Measurements from ENCODE around the gene C22orf39. TPM values are rescaled to one million over a fixed set of nuclear protein-coding genes. Genes with fewer than 3 reads are reported as not detected.

C22orf39 gene
- total and polyA plus RNA-seq, 4 donors: 11.3 to 22.4 (median 13.5) TPM

GRCh38 chr22:19466126-19466716, 18.7 kb upstream of the C22orf39 start:
- Histone ChIP-seq H3K27ac (ENCODE audit: low read depth in 1 of 2, low read length in 2 of 2) (no peak overlapping the region), H3K9me3 (ENCODE audit: control insufficient read depth in 4 of 4, low read length in 3 of 4) (no peaks in the 10 kb centered on the region), H3K4me1 (ENCODE audit: control insufficient read depth in 4 of 4, insufficient read depth in 4 of 4, low read length in 3 of 4) (no peaks in the 10 kb centered on the region), H3K9ac (ENCODE audit: low read depth in 1 of 2, low read length in 2 of 2) (no peak overlapping the region), H3K4me3 (ENCODE audit: low read depth in 1 of 3, low read length in 3 of 3) (no peak overlapping the region), H3K36me3 (ENCODE audit: control insufficient read depth in 4 of 4, insufficient read depth in 3 of 4, low read depth in 1 of 4, low read length in 3 of 4) (peaks cover 34 to 81% (median 70%) of the 10 kb centered on the region in 4 donors), H3K27me3 (ENCODE audit: control insufficient read depth in 4 of 4, insufficient read depth in 4 of 4, low read length in 3 of 4) (no peaks in the 10 kb centered on the region)
- TF ChIP-seq JUND (IDR thresholded peaks at IDR 0.05): no peak
- no peak for TF ChIP-seq FOXA1 (IDR thresholded peaks at IDR 0.05)
- no peak for TF ChIP-seq RAD21 (IDR thresholded peaks at IDR 0.05)
- WGBS: 95% methylated on average over 14 of the region's 14 CpGs
- DNase-seq (ENCODE audit: low spot score): no peak

GRCh38 chr22:19464975-19465374, 17.5 kb upstream of the C22orf39 start:
- no peak for TF ChIP-seq ZBTB33 (IDR thresholded peaks at IDR 0.05)
- no peak for TF ChIP-seq TAF1 (conservative IDR thresholded peaks at IDR 0.05)
- no peak for TF ChIP-seq HNF4G (IDR thresholded peaks at IDR 0.05)
- no peak for TF ChIP-seq FOXA1 (IDR thresholded peaks at IDR 0.05)
- no peak for TF ChIP-seq JUND (IDR thresholded peaks at IDR 0.05)
- TF ChIP-seq RAD21 (IDR thresholded peaks at IDR 0.05): no peak
- no peak for TF ChIP-seq RXRA (IDR thresholded peaks at IDR 0.05)
- TF ChIP-seq HNF4A (conservative IDR thresholded peaks at IDR 0.05): no peak
- Histone ChIP-seq H3K9me3 (ENCODE audit: control insufficient read depth in 4 of 4, low read length in 3 of 4) (no peaks in the 10 kb centered on the region), H3K27me3 (ENCODE audit: control insufficient read depth in 4 of 4, insufficient read depth in 4 of 4, low read length in 3 of 4) (no peaks in the 10 kb centered on the region), H3K9ac (ENCODE audit: low read depth in 1 of 2, low read length in 2 of 2) (no peak overlapping the region), H3K27ac (ENCODE audit: low read depth in 1 of 2, low read length in 2 of 2) (no peak overlapping the region), H3K36me3 (ENCODE audit: control insufficient read depth in 4 of 4, insufficient read depth in 3 of 4, low read depth in 1 of 4, low read length in 3 of 4) (peaks cover 30 to 73% (median 63%) of the 10 kb centered on the region in 4 donors), H3K4me3 (ENCODE audit: low read depth in 1 of 3, low read length in 3 of 3) (no peak overlapping the region), H3K4me1 (ENCODE audit: control insufficient read depth in 4 of 4, insufficient read depth in 4 of 4, low read length in 3 of 4) (no peaks in the 10 kb centered on the region)
- WGBS: 95% methylated on average over 4 of the region's 4 CpGs
- no peak for DNase-seq (ENCODE audit: low spot score)

- H3K9ac ChIP-seq (ENCODE audit: low read depth in 1 of 2, low read length in 2 of 2): no peak overlapping the region
- H3K4me1 ChIP-seq (ENCODE audit: control insufficient read depth in 4 of 4, insufficient read depth in 4 of 4, low read length in 3 of 4): no peaks in the 10 kb centered on the region
- 80% methylated on average over 1 of the region's 1 CpG for WGBS
- no peaks in the 10 kb centered on the region for H3K9me3 ChIP-seq (ENCODE audit: control insufficient read depth in 4 of 4, low read length in 3 of 4)
- no peak overlapping the region for H3K4me3 ChIP-seq (ENCODE audit: low read depth in 1 of 3, low read length in 3 of 3)
- no peaks in the 10 kb centered on the region for H3K27me3 ChIP-seq (ENCODE audit: control insufficient read depth in 4 of 4, insufficient read depth in 4 of 4, low read length in 3 of 4)
- no peak for DNase-seq (ENCODE audit: low spot score)
- peaks cover 30 to 69% (median 59%) of the 10 kb centered on the region in 4 donors for H3K36me3 ChIP-seq (ENCODE audit: control insufficient read depth in 4 of 4, insufficient read depth in 3 of 4, low read depth in 1 of 4, low read length in 3 of 4)
- H3K27ac ChIP-seq (ENCODE audit: low read depth in 1 of 2, low read length in 2 of 2): no peak overlapping the region
- TF ChIP-seq CTCF (IDR thresholded peaks at IDR 0.05; ENCODE audit: low read depth, low read length, missing input control) (no peak), REST (IDR thresholded peaks at IDR 0.05) (no peak), EGR1 (IDR thresholded peaks at IDR 0.05; ENCODE audit: low read depth in 2 of 2) (no peak), NR2F2 (IDR thresholded peaks at IDR 0.05) (no peak), ZBTB33 (IDR thresholded peaks at IDR 0.05) (no peak), RAD21 (IDR thresholded peaks at IDR 0.05) (no peak), MAX (IDR thresholded peaks at IDR 0.05) (no peak), FOXA1 (IDR thresholded peaks at IDR 0.05) (no peak), GABPA (IDR thresholded peaks at IDR 0.05 in 1 of 2, conservative IDR thresholded peaks at IDR 0.05 in 1 of 2) (no peak), SP1 (IDR thresholded peaks at IDR 0.05) (no peak), RXRA (IDR thresholded peaks at IDR 0.05) (no peak)
These were observed 17.0 kb upstream of the C22orf39 start for GRCh38 chr22:19464546-19464945.

All from liver (tissue), 9 donors.